HEK293T (cell line): ENCODE measurements around the gene KIRREL3.

ENCODE experiments used
- CTCF ChIA-PET: fragments of 350-600 bp; formaldehyde crosslinking; extraction: SDS; loops from one replicate; lab custom pipeline; 2021; ENCODE audit warnings: antibody characterized with exemption, inconsistent platforms; lab: Yijun Ruan, JAX
- POLR2A ChIA-PET: fragments of 350-600 bp; formaldehyde crosslinking; extraction: SDS; loops from one replicate; lab custom pipeline; 2020; ENCODE audit warnings: antibody characterized with exemption, inconsistent platforms; lab: Yijun Ruan, JAX
- DNase-seq: peaks from one replicate; pipeline ENCODE4 v3.0.0; 2012; ENCODE audit warnings: mixed read lengths; ENCODE audit errors: extremely low spot score
- ARNT ChIP-seq: fragments of 450-650 bp; IDR thresholded peaks from 2 replicates; pipeline ENCODE4 v1.6.1; 2017; ENCODE audit warnings: mild to moderate bottlenecking
- BHLHE40 ChIP-seq: fragments of 450-650 bp; IDR thresholded peaks from 2 replicates; pipeline ENCODE4 v1.6.1; 2016; ENCODE audit warnings: mild to moderate bottlenecking, moderate library complexity, borderline replicate concordance
- CTBP1 ChIP-seq: fragments of 450-650 bp; IDR thresholded peaks from 2 replicates; pipeline ENCODE4 v1.6.1; 2016; ENCODE audit warnings: borderline replicate concordance
- ELF4 ChIP-seq: fragments of 450-650 bp; IDR thresholded peaks from 2 replicates; pipeline ENCODE4 v1.6.1; 2017; ENCODE audit warnings: antibody characterized with exemption
- FOXA1 ChIP-seq: fragments of 450-650 bp; IDR thresholded peaks from 2 replicates; pipeline ENCODE4 v1.6.1; 2016; ENCODE audit warnings: mild to moderate bottlenecking
- FOXK2 ChIP-seq: fragments of 450-650 bp; IDR thresholded peaks from 2 replicates; pipeline ENCODE4 v1.6.1; 2016; ENCODE audit warnings: mild to moderate bottlenecking
- FOXM1 ChIP-seq: fragments of 450-650 bp; IDR thresholded peaks from 2 replicates; pipeline ENCODE4 v1.6.1; 2017; ENCODE audit warnings: mild to moderate bottlenecking, borderline replicate concordance
- HDGF ChIP-seq: fragments of 450-650 bp; IDR thresholded peaks from 2 replicates; pipeline ENCODE4 v1.6.1; 2017; ENCODE audit warnings: antibody characterized with exemption, borderline replicate concordance
- L3MBTL2 ChIP-seq: fragments of 450-650 bp; conservative IDR thresholded peaks from 2 replicates; pipeline ENCODE4 v1.6.1; 2016; ENCODE audit warnings: mild to moderate bottlenecking
- LEF1 ChIP-seq: fragments of 450-650 bp; IDR thresholded peaks from 2 replicates; pipeline ENCODE4 v1.6.1; 2017; ENCODE audit warnings: mild to moderate bottlenecking, borderline replicate concordance
- NFRKB ChIP-seq: fragments of 450-650 bp; IDR thresholded peaks from 2 replicates; pipeline ENCODE4 v1.6.1; 2016; ENCODE audit warnings: mild to moderate bottlenecking, moderate library complexity
- SP1 ChIP-seq: fragments of 450-650 bp; IDR thresholded peaks from 2 replicates; pipeline ENCODE4 v1.6.1; 2017
- SUZ12 ChIP-seq: fragments of 450-650 bp; IDR thresholded peaks from 2 replicates; pipeline ENCODE4 v1.6.1; 2016; ENCODE audit warnings: mild to moderate bottlenecking
- TARDBP ChIP-seq: fragments of 450-650 bp; IDR thresholded peaks from 2 replicates; pipeline ENCODE4 v1.6.1; 2016
- ZNF384 ChIP-seq: fragments of 450-650 bp; IDR thresholded peaks from 2 replicates; pipeline ENCODE4 v1.6.1; 2016
- TF ChIP-seq, protein P1 (sequence below): fragments of 450-650 bp; IDR thresholded peaks from 2 replicates; pipeline ENCODE4 v1.6.1; 2016

KIRREL3 gene

DNA sequence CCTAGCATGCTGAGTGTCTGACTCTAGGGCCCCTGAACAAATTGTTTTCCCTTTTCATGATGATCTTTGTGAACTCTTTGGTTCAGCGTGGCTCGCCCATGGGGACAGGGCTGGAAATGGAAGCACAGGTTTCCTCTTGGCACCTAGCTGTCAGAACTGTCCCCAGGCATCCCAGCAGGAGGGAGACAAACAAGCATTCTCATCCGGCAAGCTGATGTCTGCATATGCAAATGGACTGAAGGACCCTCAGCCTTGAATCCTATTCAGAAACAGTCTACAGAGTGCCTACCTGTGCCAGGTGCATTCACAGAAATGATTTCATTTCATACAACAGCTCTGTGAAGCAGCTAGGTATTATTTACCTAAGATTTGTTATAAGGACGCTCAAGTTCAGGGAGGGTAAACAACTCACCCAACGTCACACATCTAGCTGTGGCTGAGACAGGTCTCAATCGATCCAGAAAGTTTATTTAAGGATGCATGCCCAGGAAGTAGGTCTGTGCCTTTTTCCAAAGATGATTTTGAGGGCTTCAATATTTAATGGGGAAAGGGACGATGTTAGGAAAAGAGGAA, 176.4 kb downstream of the KIRREL3 start:
- TF ChIP-seq, protein P1, sequence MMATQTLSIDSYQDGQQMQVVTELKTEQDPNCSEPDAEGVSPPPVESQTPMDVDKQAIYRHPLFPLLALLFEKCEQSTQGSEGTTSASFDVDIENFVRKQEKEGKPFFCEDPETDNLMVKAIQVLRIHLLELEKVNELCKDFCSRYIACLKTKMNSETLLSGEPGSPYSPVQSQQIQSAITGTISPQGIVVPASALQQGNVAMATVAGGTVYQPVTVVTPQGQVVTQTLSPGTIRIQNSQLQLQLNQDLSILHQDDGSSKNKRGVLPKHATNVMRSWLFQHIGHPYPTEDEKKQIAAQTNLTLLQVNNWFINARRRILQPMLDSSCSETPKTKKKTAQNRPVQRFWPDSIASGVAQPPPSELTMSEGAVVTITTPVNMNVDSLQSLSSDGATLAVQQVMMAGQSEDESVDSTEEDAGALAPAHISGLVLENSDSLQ: no peak
- TF ChIP-seq FOXM1 (no peak), SUZ12 (no peak), FOXK2 (no peak)
- DNase-seq: no peak
- ChIA-PET CTCF (no interaction called here), POLR2A (no interaction called here)

- ChIA-PET POLR2A (no interaction called here), CTCF (no interaction called here)
- TF ChIP-seq CTBP1 (no peak), L3MBTL2 (no peak), ELF4 (no peak), ZNF384 (no peak), FOXA1 (no peak), SUZ12 (no peak), ARNT (no peak), LEF1 (no peak), BHLHE40 (no peak), SP1 (no peak), NFRKB (no peak)
- TF ChIP-seq, protein P1: no peak
- DNase-seq: no peak
These were observed 177.3 kb downstream of the KIRREL3 start for GRCh38 chr11:126823274-126823673.

DNA sequence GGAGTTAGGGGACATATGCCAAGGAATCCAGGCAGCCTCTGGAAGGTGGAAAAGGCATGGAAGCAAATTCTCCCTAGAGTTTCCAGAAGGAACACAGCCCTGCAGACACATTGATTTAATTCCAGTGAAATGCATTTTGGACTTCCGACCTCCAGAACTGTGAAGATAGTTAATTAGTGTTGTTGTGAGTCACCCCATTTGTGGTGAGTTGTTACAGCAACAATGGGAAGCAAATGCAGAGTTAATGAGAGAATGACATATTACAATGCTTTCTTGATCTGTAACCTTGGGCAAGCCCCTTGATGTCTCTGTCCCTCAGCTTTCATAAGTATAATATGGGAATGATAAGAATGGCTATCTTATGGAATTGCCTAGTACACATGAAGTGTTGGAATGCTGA, 178.7 kb downstream of the KIRREL3 start:
- ChIA-PET POLR2A (no interaction called here), CTCF (no interaction called here)
- no peak for TF ChIP-seq HDGF
- TF ChIP-seq, protein P1: no peak
- no peak for TF ChIP-seq L3MBTL2
- TF ChIP-seq FOXA1: no peak
- no peak for TF ChIP-seq ZNF384
- TF ChIP-seq CTBP1: no peak
- TF ChIP-seq SUZ12: no peak
- TF ChIP-seq BHLHE40: no peak
- no peak for TF ChIP-seq FOXK2
- no peak for TF ChIP-seq LEF1
- TF ChIP-seq ARNT: no peak
- no peak for TF ChIP-seq NFRKB
- TF ChIP-seq FOXM1: no peak
- no peak for TF ChIP-seq TARDBP
- no peak for TF ChIP-seq ELF4
- TF ChIP-seq SP1: no peak
- DNase-seq: no peak

GRCh38 chr11:126819194-126819593, 181.4 kb downstream of the KIRREL3 start:
- POLR2A ChIA-PET: no interaction called here
- TF ChIP-seq FOXA1 (no peak), FOXM1 (no peak), LEF1 (no peak)
- no peak for DNase-seq
- CTCF ChIA-PET: no interaction called here

- TF ChIP-seq CTBP1 (no peak), L3MBTL2 (no peak), ZNF384 (no peak), FOXM1 (no peak), NFRKB (no peak), ELF4 (no peak), SP1 (no peak), BHLHE40 (no peak), SUZ12 (no peak), TARDBP (no peak)
- POLR2A ChIA-PET: no interaction called here
- CTCF ChIA-PET: no interaction called here
- no peak for DNase-seq
These were observed 182.8 kb downstream of the KIRREL3 start for GRCh38 chr11:126817523-126818450.

DNA sequence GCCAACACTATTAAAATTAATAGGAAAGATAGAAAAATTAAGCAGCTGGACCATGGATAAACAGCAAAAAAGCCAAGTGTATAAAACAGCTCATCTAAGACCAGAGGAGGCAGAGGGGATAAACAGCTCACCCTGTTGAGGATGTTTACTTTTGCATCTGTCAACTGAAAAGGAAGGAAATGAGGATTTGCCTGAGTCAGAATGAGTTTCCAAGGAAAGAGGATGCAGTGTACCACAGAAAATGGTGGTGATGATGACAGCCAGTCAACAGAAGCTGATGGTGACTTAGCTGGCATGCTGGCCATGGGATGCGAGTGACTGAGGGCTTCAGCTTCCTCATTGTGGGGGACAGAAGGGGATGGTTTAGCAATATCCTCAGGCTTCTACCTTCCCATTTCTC, 183.5 kb downstream of the KIRREL3 start:
- ChIA-PET POLR2A (no interaction called here), CTCF (no interaction called here)
- no peak for DNase-seq
- TF ChIP-seq LEF1: no peak
- TF ChIP-seq SP1: no peak
- TF ChIP-seq ELF4: no peak
- no peak for TF ChIP-seq NFRKB
- no peak for TF ChIP-seq FOXA1
- no peak for TF ChIP-seq TARDBP
- no peak for TF ChIP-seq L3MBTL2
- TF ChIP-seq SUZ12: no peak
